Mononuclear cell (primary cell): ENCODE measurements around the gene OBSCN. TPM values are rescaled to one million over a fixed set of nuclear protein-coding genes. Genes with fewer than 3 reads are reported as not detected.

Experiments
- H3K27me3 ChIP-seq: 2 replicates; pipeline ENCODE4 v1.6.0; 2011; ENCODE audit warnings: low read length, control low read depth; ENCODE audit not compliant: insufficient read depth
- H3K4me1 ChIP-seq: 2 replicates; pipeline ENCODE4 v1.5.1; 2011; ENCODE audit warnings: mild to moderate bottlenecking, low read length, control low read depth; ENCODE audit not compliant: insufficient read depth
- H3K4me3 ChIP-seq: 2 replicates; pipeline ENCODE4 v1.5.1; 2011; ENCODE audit warnings: mild to moderate bottlenecking, low read length, moderate library complexity
- H3K9me3 ChIP-seq: 2 replicates; pipeline ENCODE4 v1.5.1; 2011; ENCODE audit warnings: low read depth, mild to moderate bottlenecking, control low read depth, low read length
- total RNA-seq: library from RNA; depleted of rRNA; stranded (reverse); fragments of >200 nt; gene quantifications from one replicate; pipeline ENCODE4 v1.2.3, GENCODE V29; 2012

The OBSCN gene
- total RNA-seq, 1 donor = 26.3 TPM

- Histone ChIP-seq H3K9me3 (no peaks in the 10 kb centered on the region), H3K4me3 (no peak overlapping the region), H3K27me3 (peaks cover 4% of the 10 kb centered on the region), H3K4me1 (peaks cover 4% of the 10 kb centered on the region)
Measured at GRCh38 chr1:228373681-228374571, 166.1 kb downstream of the OBSCN start.

- H3K4me3 ChIP-seq = no peak overlapping the region
- no peaks in the 10 kb centered on the region for H3K9me3 ChIP-seq
- H3K27me3 ChIP-seq = peaks cover 14% of the 10 kb centered on the region
- H3K4me1 ChIP-seq = peaks cover 7% of the 10 kb centered on the region
Measured at GRCh38 chr1:228374711-228375577, 167.1 kb downstream of the OBSCN start.

- Histone ChIP-seq H3K27me3 (peaks cover 15% of the 10 kb centered on the region), H3K4me1 (peaks cover 7% of the 10 kb centered on the region), H3K9me3 (no peaks in the 10 kb centered on the region), H3K4me3 (no peak overlapping the region)
Measured at GRCh38 chr1:228375578-228376261, 167.9 kb downstream of the OBSCN start.

GRCh38 chr1:228376262-228376628, 168.4 kb downstream of the OBSCN start:
- Histone ChIP-seq H3K27me3 (peaks cover 15% of the 10 kb centered on the region), H3K9me3 (no peaks in the 10 kb centered on the region), H3K4me1 (peaks cover 7% of the 10 kb centered on the region), H3K4me3 (no peak overlapping the region)

GRCh38 chr1:228376651-228377631, 169.1 kb downstream of the OBSCN start:
- Histone ChIP-seq H3K9me3 (no peaks in the 10 kb centered on the region), H3K4me1 (peaks cover 7% of the 10 kb centered on the region), H3K4me3 (no peak overlapping the region), H3K27me3 (peaks cover 15% of the 10 kb centered on the region)

GRCh38 chr1:228377664-228378089, 169.8 kb downstream of the OBSCN start:
- Histone ChIP-seq H3K27me3 (peaks cover 15% of the 10 kb centered on the region), H3K4me1 (peaks cover 7% of the 10 kb centered on the region), H3K9me3 (no peaks in the 10 kb centered on the region), H3K4me3 (no peak overlapping the region)

GRCh38 chr1:228378090-228378872, 170.4 kb downstream of the OBSCN start:
- Histone ChIP-seq H3K27me3 (peaks cover 15% of the 10 kb centered on the region), H3K4me1 (peaks cover 7% of the 10 kb centered on the region), H3K4me3 (peak overlapping the region; percentile 8), H3K9me3 (no peaks in the 10 kb centered on the region)

GRCh38 chr1:228378873-228379460, 171.1 kb downstream of the OBSCN start:
- H3K4me1 ChIP-seq = peaks cover 7% of the 10 kb centered on the region
- H3K9me3 ChIP-seq = no peaks in the 10 kb centered on the region
- peak overlapping the region; percentile 8 for H3K4me3 ChIP-seq
- peaks cover 15% of the 10 kb centered on the region for H3K27me3 ChIP-seq

- H3K4me3 ChIP-seq = no peak overlapping the region
- H3K4me1 ChIP-seq = peaks cover 7% of the 10 kb centered on the region
- H3K9me3 ChIP-seq = no peaks in the 10 kb centered on the region
- H3K27me3 ChIP-seq = peaks cover 15% of the 10 kb centered on the region
Measured at GRCh38 chr1:228379666-228380065, 171.8 kb downstream of the OBSCN start.

- H3K4me1 ChIP-seq = peaks cover 7% of the 10 kb centered on the region
- no peak overlapping the region for H3K4me3 ChIP-seq
- no peaks in the 10 kb centered on the region for H3K9me3 ChIP-seq
- H3K27me3 ChIP-seq = peaks cover 15% of the 10 kb centered on the region
Measured at GRCh38 chr1:228381356-228381755, 173.5 kb downstream of the OBSCN start.

- H3K9me3 ChIP-seq = no peaks in the 10 kb centered on the region
- peaks cover 13% of the 10 kb centered on the region for H3K27me3 ChIP-seq
- no peak overlapping the region for H3K4me3 ChIP-seq
- peaks cover 4% of the 10 kb centered on the region for H3K4me1 ChIP-seq
Measured at GRCh38 chr1:228383773-228384172, 175.9 kb downstream of the OBSCN start.

- Histone ChIP-seq H3K27me3 (no peaks in the 10 kb centered on the region), H3K4me3 (no peak overlapping the region), H3K4me1 (no peaks in the 10 kb centered on the region), H3K9me3 (no peaks in the 10 kb centered on the region)
Measured at GRCh38 chr1:228385232-228385631, 177.4 kb downstream of the OBSCN start.

GRCh38 chr1:228387321-228387720, 179.5 kb downstream of the OBSCN start:
- Histone ChIP-seq H3K4me1 (no peaks in the 10 kb centered on the region), H3K4me3 (no peak overlapping the region), H3K9me3 (no peaks in the 10 kb centered on the region), H3K27me3 (no peaks in the 10 kb centered on the region)
